K562 (cell line): ENCODE measurements around the gene GRSF1. TPM values are rescaled to one million over a fixed set of nuclear protein-coding genes. Genes with fewer than 3 reads are reported as not detected.

Experiments used
- CC2D1A ChIP-seq: fragments of 450-650 bp; IDR thresholded peaks from 2 replicates; pipeline ENCODE4 v1.6.1; 2017; ENCODE audit warnings: mild to moderate bottlenecking
- COPS2 ChIP-seq: fragments of 450-650 bp; conservative IDR thresholded peaks from 2 replicates; pipeline ENCODE4 v1.6.1; 2016; ENCODE audit warnings: mild to moderate bottlenecking, moderate library complexity
- EP300 ChIP-seq: IDR thresholded peaks from 2 replicates; pipeline ENCODE4 v1.6.1; 2012; ENCODE audit warnings: low read length, improper control_type of control experiment
- FOXJ2 ChIP-seq: fragments of 200-800 bp; sonication (Bioruptor generic); IDR thresholded peaks from 2 replicates; pipeline ENCODE4 v1.6.1; 2016; ENCODE audit warnings: missing genetic modification characterization, missing compliant biosample characterization
- FOXJ3 ChIP-seq: sonication (generic); formaldehyde crosslinking; IDR thresholded peaks from 2 replicates; pipeline ENCODE4 v1.4.0; 2020; ENCODE audit warnings: mild to moderate bottlenecking, missing genetic modification reagents
- GATAD2A ChIP-seq: fragments of 450-650 bp; IDR thresholded peaks from 2 replicates; pipeline ENCODE4 v1.6.1; 2017
- GATAD2B ChIP-seq: fragments of 450-650 bp; IDR thresholded peaks from 2 replicates; pipeline ENCODE4 v1.6.1; 2017; ENCODE audit warnings: mild to moderate bottlenecking, borderline replicate concordance
- MECOM ChIP-seq: fragments of 250-450 bp; sonication (Bioruptor Pico); IDR thresholded peaks from 2 replicates; pipeline ENCODE4 v1.8.0; 2022; ENCODE audit warnings: inconsistent platforms
- PHF21A ChIP-seq: fragments of 450-650 bp; IDR thresholded peaks from 2 replicates; pipeline ENCODE4 v1.6.1; 2017; ENCODE audit warnings: low read depth, borderline replicate concordance
- PHTF2 ChIP-seq: fragments of 250-450 bp; sonication (Bioruptor Pico); IDR thresholded peaks from 2 replicates; pipeline ENCODE4 v1.5.0; 2021; ENCODE audit warnings: mild to moderate bottlenecking
- RBM15 ChIP-seq: fragments of 200-400 bp; formaldehyde crosslinking; IDR thresholded peaks from 2 replicates; pipeline ENCODE4 v1.6.1; 2018; ENCODE audit warnings: mild to moderate bottlenecking, low read length, moderate library complexity; ENCODE audit not compliant: insufficient read depth
- RBM34 ChIP-seq: fragments of 200-400 bp; formaldehyde crosslinking; IDR thresholded peaks from 2 replicates; pipeline ENCODE4 v1.6.1; 2018; ENCODE audit warnings: low read length, borderline replicate concordance; ENCODE audit not compliant: insufficient read depth
- RBM39 ChIP-seq: fragments of 200-400 bp; formaldehyde crosslinking; optimal IDR thresholded peaks from 2 replicates; pipeline ENCODE3; 2018; ENCODE audit warnings: low read depth, low read length
- RFX7 ChIP-seq: fragments of 250-450 bp; sonication (Bioruptor Pico); IDR thresholded peaks from 2 replicates; pipeline ENCODE4 v1.5.1; 2021; ENCODE audit warnings: mild to moderate bottlenecking
- SAP30 ChIP-seq: fragments of 200-600 bp; sonication (generic); IDR thresholded peaks from 2 replicates; pipeline ENCODE4 v1.6.1; 2012; ENCODE audit warnings: borderline replicate concordance, low read depth, mild to moderate bottlenecking, moderate library complexity, low read length, control low read depth, inconsistent platforms; ENCODE audit not compliant: insufficient read depth, poor library complexity, severe bottlenecking
- XRCC3 ChIP-seq: fragments of 450-650 bp; IDR thresholded peaks from 2 replicates; pipeline ENCODE4 v1.6.1; 2017; ENCODE audit warnings: mild to moderate bottlenecking, moderate library complexity
- ZSCAN32 ChIP-seq: fragments of 450-650 bp; formaldehyde crosslinking; IDR thresholded peaks from 2 replicates; pipeline ENCODE4 v1.4.0; 2020; ENCODE audit warnings: mild to moderate bottlenecking, moderate library complexity
- polyA plus RNA-seq, 8 experiments: library from polyadenylated mRNA; depleted of rRNA in 4 of 8; stranded (reverse) in 5 of 8; unstranded in 3 of 8; fragments of >200 nt; fragmentation: Nextera tagmentation in 2 of 8; fragmentation: Illumina TruSeq in 1 of 8; extraction: Ambion mirVana in 2 of 8; extraction: Trizol in 1 of 8; gene quantifications; 2 replicates each; pipeline versions ENCODE4 v1.2.1 to v1.2.3, GENCODE V29; 2011 to 2014; ENCODE audit warnings: inconsistent platforms in 1 of 8, missing spikeins in 1 of 8
- total RNA-seq, 7 experiments: library from RNA; depleted of rRNA in 6 of 7; stranded (reverse); fragments of >200 nt in 6 of 7; fragmentation: Illumina TruSeq in 2 of 7; extraction: Trizol in 2 of 7; gene quantifications; 2 replicates each; pipeline versions ENCODE4 v1.2.1 to v1.2.3, GENCODE V29; 2011 to 2021; ENCODE audit warnings: low replicate concordance in 1 of 7
- TF ChIP-seq, protein P1 (sequence below): fragments of 250-450 bp; sonication (Bioruptor Pico); IDR thresholded peaks from 2 replicates; pipeline ENCODE4 v1.8.0; 2021; ENCODE audit warnings: mild to moderate bottlenecking, moderate library complexity
- TF ChIP-seq, protein P2 (sequence below): fragments of 200-800 bp; sonication (Bioruptor generic); IDR thresholded peaks from 2 replicates; pipeline ENCODE4 v1.6.1; 2017; ENCODE audit warnings: missing genetic modification characterization, missing compliant biosample characterization
- TF ChIP-seq, protein P3 (sequence below): fragments of 150-350 bp; IDR thresholded peaks from 2 replicates; pipeline ENCODE4 v1.6.1; 2014; ENCODE audit warnings: low read depth, mild to moderate bottlenecking, low read length, borderline replicate concordance
- TF ChIP-seq, protein P4 (sequence below): fragments of 250-450 bp; sonication (Bioruptor Pico); IDR thresholded peaks from 2 replicates; pipeline ENCODE4 v1.4.0; 2020; ENCODE audit warnings: borderline replicate concordance

Gene GRSF1
- total and polyA plus RNA-seq, 9 of the 15 experiments (the other 6 are each of a cell fraction or from before 2014, with no cell fraction given): 33.0 to 105 (median 76.0) TPM

DNA sequence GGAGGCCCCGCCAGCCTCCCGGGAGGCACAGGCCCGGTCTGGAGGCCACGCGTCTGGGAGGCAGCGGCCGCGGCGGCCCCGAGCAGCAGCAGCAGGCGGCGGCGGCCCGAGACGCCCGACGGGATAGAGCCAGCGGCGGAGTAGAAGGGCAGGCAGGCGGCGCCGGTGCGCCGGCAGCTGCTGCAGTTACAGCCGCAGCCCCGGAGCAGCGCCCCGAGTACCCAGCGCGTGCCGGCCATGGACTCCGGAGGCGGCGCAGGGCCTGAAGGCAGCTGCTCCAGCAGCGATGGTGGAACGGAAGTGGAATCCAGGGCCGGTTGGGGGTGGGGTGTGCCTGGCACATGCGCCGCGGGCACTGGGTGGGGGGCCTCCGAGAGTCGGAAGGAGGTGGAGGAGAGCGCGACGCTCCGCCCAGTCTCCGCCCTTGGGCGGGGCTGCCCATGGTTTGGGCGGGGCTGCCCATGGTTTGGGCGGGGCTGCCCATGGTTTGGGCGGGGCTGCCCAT, at the start of gene GRSF1 (continued):
- TF ChIP-seq, protein P1, sequence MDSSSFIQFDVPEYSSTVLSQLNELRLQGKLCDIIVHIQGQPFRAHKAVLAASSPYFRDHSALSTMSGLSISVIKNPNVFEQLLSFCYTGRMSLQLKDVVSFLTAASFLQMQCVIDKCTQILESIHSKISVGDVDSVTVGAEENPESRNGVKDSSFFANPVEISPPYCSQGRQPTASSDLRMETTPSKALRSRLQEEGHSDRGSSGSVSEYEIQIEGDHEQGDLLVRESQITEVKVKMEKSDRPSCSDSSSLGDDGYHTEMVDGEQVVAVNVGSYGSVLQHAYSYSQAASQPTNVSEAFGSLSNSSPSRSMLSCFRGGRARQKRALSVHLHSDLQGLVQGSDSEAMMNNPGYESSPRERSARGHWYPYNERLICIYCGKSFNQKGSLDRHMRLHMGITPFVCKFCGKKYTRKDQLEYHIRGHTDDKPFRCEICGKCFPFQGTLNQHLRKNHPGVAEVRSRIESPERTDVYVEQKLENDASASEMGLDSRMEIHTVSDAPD (CRISPR knock-in tag): no peak
- no peak for TF ChIP-seq RBM34
- no peak for TF ChIP-seq EP300
- peak; percentile 33 for TF ChIP-seq SAP30
- no peak for TF ChIP-seq RBM39
- TF ChIP-seq FOXJ2 (tag): no peak
- no peak for TF ChIP-seq ZSCAN32 (CRISPR knock-in tag)
- TF ChIP-seq RBM15: no peak
- no peak for TF ChIP-seq CC2D1A
- no peak for TF ChIP-seq MECOM (CRISPR knock-in tag)
- TF ChIP-seq XRCC3: no peak
- no peak for TF ChIP-seq FOXJ3
- TF ChIP-seq GATAD2A: no peak
- TF ChIP-seq PHF21A: no peak
- TF ChIP-seq PHTF2: no peak
- no peak for TF ChIP-seq RFX7 (CRISPR knock-in tag)
- no peak for TF ChIP-seq COPS2
- TF ChIP-seq, protein P2, sequence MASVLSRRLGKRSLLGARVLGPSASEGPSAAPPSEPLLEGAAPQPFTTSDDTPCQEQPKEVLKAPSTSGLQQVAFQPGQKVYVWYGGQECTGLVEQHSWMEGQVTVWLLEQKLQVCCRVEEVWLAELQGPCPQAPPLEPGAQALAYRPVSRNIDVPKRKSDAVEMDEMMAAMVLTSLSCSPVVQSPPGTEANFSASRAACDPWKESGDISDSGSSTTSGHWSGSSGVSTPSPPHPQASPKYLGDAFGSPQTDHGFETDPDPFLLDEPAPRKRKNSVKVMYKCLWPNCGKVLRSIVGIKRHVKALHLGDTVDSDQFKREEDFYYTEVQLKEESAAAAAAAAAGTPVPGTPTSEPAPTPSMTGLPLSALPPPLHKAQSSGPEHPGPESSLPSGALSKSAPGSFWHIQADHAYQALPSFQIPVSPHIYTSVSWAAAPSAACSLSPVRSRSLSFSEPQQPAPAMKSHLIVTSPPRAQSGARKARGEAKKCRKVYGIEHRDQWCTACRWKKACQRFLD: no peak
- TF ChIP-seq, protein P3, sequence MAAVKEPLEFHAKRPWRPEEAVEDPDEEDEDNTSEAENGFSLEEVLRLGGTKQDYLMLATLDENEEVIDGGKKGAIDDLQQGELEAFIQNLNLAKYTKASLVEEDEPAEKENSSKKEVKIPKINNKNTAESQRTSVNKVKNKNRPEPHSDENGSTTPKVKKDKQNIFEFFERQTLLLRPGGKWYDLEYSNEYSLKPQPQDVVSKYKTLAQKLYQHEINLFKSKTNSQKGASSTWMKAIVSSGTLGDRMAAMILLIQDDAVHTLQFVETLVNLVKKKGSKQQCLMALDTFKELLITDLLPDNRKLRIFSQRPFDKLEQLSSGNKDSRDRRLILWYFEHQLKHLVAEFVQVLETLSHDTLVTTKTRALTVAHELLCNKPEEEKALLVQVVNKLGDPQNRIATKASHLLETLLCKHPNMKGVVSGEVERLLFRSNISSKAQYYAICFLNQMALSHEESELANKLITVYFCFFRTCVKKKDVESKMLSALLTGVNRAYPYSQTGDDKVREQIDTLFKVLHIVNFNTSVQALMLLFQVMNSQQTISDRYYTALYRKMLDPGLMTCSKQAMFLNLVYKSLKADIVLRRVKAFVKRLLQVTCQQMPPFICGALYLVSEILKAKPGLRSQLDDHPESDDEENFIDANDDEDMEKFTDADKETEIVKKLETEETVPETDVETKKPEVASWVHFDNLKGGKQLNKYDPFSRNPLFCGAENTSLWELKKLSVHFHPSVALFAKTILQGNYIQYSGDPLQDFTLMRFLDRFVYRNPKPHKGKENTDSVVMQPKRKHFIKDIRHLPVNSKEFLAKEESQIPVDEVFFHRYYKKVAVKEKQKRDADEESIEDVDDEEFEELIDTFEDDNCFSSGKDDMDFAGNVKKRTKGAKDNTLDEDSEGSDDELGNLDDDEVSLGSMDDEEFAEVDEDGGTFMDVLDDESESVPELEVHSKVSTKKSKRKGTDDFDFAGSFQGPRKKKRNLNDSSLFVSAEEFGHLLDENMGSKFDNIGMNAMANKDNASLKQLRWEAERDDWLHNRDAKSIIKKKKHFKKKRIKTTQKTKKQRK: no peak
- no peak; the same call in 1 of the 2 replicates for TF ChIP-seq GATAD2B
- TF ChIP-seq, protein P4, sequence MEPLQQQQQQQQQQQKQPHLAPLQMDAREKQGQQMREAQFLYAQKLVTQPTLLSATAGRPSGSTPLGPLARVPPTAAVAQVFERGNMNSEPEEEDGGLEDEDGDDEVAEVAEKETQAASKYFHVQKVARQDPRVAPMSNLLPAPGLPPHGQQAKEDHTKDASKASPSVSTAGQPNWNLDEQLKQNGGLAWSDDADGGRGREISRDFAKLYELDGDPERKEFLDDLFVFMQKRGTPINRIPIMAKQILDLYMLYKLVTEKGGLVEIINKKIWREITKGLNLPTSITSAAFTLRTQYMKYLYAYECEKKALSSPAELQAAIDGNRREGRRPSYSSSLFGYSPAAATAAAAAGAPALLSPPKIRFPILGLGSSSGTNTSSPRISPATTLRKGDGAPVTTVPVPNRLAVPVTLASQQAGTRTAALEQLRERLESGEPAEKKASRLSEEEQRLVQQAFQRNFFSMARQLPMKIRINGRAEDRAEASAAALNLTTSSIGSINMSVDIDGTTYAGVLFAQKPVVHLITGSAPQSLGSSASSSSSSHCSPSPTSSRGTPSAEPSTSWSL: no peak
